B cell (primary cell): Measurements from ENCODE around the gene PPARG. TPM values are rescaled to one million over a fixed set of nuclear protein-coding genes. Genes with fewer than 3 reads are reported as not detected.

ENCODE experiments used
- ATAC-seq: fragments of 200-7000 bp; cut with Tn5 transposase; one replicate; pipeline ENCODE4 v1.10.0; 2021; ENCODE audit warnings: low read depth, mild to moderate bottlenecking, moderate number of reproducible peaks, moderate library complexity
- CTCF ChIA-PET: fragments of 350-600 bp; sonication (Branson Sonifier 250); formaldehyde crosslinking; loops from one replicate; lab custom pipeline; 2021; ENCODE audit warnings: antibody characterized with exemption, inconsistent platforms; lab: Charles Lee
- POLR2A ChIA-PET: fragments of 350-600 bp; sonication (Branson Sonifier 250); formaldehyde crosslinking; loops from one replicate; lab custom pipeline; 2021; ENCODE audit warnings: antibody characterized with exemption; lab: Charles Lee
- DNase-seq: peaks from one replicate; pipeline ENCODE4 v3.0.0; 2013
- H2AFZ ChIP-seq: 2 replicates; pipeline ENCODE4 v1.6.1; 2012; ENCODE audit warnings: mild to moderate bottlenecking, low read depth, low read length; ENCODE audit not compliant: insufficient read depth, poor library complexity, severe bottlenecking
- H3K27ac ChIP-seq, 2 donors: 1 replicate in 1 of 2; 2 replicates in 1 of 2; pipeline ENCODE4 v1.5.1; 2012 to 2013; ENCODE audit warnings: low read length in 2 of 2, mild to moderate bottlenecking in 2 of 2, moderate library complexity in 1 of 2
- H3K27me3 ChIP-seq, 4 experiments: fragments of 200-600 bp in 1 of 4; sonication (generic) in 1 of 4; replicated peaks in 1 of 4; 1 replicate in 2 of 4; 2 replicates in 2 of 4; pipeline versions ENCODE4 v1.6.1 to v1.7.0; 2013 to 2016; ENCODE audit warnings: low read length in 3 of 4, mild to moderate bottlenecking in 2 of 4, mixed read lengths in 1 of 4, moderate library complexity in 1 of 4; ENCODE audit not compliant: insufficient read depth in 4 of 4, control insufficient read depth in 3 of 4; ENCODE audit errors: control extremely low read depth in 1 of 4
- H3K36me3 ChIP-seq, 2 experiments: replicated peaks in 1 of 2; 1 replicate in 1 of 2; 2 replicates in 1 of 2; pipeline versions ENCODE4 v1.6.1 to v1.7.1; 2013; ENCODE audit warnings: low read length in 1 of 2; ENCODE audit not compliant: insufficient read depth in 2 of 2, control insufficient read depth in 1 of 2; ENCODE audit errors: control extremely low read depth in 1 of 2, extremely low read depth in 1 of 2
- H3K4me1 ChIP-seq, 2 donors: fragments of 200-600 bp in 1 of 2; sonication (generic) in 1 of 2; 1 replicate in 1 of 2; 2 replicates in 1 of 2; pipeline versions ENCODE4 v1.5.1 to v1.6.1; 2013 to 2017; ENCODE audit warnings: low read length in 2 of 2; ENCODE audit not compliant: control insufficient read depth in 2 of 2, insufficient read depth in 2 of 2
- H3K4me2 ChIP-seq: replicated peaks from 2 replicates; pipeline ENCODE3; 2012; ENCODE audit warnings: mild to moderate bottlenecking, low read depth, low read length; ENCODE audit not compliant: poor library complexity, severe bottlenecking
- H3K4me3 ChIP-seq, 5 experiments: fragments of 200-600 bp in 1 of 5; sonication (generic) in 1 of 5; 1 replicate in 3 of 5; 2 replicates in 2 of 5; pipeline versions ENCODE4 v1.5.1 to v1.7.0; 2011 to 2016; ENCODE audit warnings: low read length in 4 of 5, mild to moderate bottlenecking in 4 of 5, low read depth in 2 of 5, control low read depth in 1 of 5, moderate library complexity in 1 of 5; ENCODE audit not compliant: insufficient read depth in 1 of 5; ENCODE audit errors: control extremely low read depth in 1 of 5, extremely low read depth in 1 of 5
- H3K79me2 ChIP-seq: fragments of 200-600 bp; sonication (generic); one replicate; pipeline ENCODE4 v1.6.0; 2016; ENCODE audit warnings: low read length; ENCODE audit not compliant: control insufficient read depth, insufficient read depth
- H3K9ac ChIP-seq: fragments of 200-600 bp; sonication (generic); 2 replicates; pipeline ENCODE4 v1.6.1; 2017; ENCODE audit warnings: mild to moderate bottlenecking, low read length, moderate library complexity
- H3K9me3 ChIP-seq, 3 donors: one replicate each; pipeline versions ENCODE4 v1.6.1 to v1.7.1; 2013; ENCODE audit warnings: low read length in 2 of 3; ENCODE audit not compliant: control insufficient read depth in 2 of 3, insufficient read depth in 1 of 3; ENCODE audit errors: control extremely low read depth in 1 of 3
- H4K20me1 ChIP-seq: 2 replicates; pipeline ENCODE4 v1.6.0; 2012; ENCODE audit warnings: mild to moderate bottlenecking, low read length; ENCODE audit not compliant: insufficient read depth, control insufficient read depth, poor library complexity, severe bottlenecking
- H3K27ac Mint-ChIP-seq: one replicate; pipeline ENCODE4 v1.8.0; 2021; ENCODE audit warnings: mixed read lengths
- H3K27me3 Mint-ChIP-seq: one replicate; pipeline ENCODE4 v1.8.0; 2021; ENCODE audit warnings: mixed read lengths
- H3K4me1 Mint-ChIP-seq: one replicate; pipeline ENCODE4 v1.8.0; 2021; ENCODE audit warnings: mixed read lengths
- H3K4me3 Mint-ChIP-seq: one replicate; pipeline ENCODE4 v1.8.0; 2021; ENCODE audit warnings: mixed read lengths
- H3K9me3 Mint-ChIP-seq: one replicate; pipeline ENCODE4 v1.8.0; 2022; ENCODE audit warnings: mixed read lengths; ENCODE audit not compliant: insufficient read depth
- EZH2 ChIP-seq: IDR thresholded peaks from 2 replicates; pipeline ENCODE4 v1.6.1; 2012; ENCODE audit warnings: borderline replicate concordance, low read depth, mild to moderate bottlenecking, moderate library complexity, low read length; ENCODE audit not compliant: insufficient read depth, poor library complexity, severe bottlenecking
- WGBS: methylation state at CpG from one replicate; pipeline ENCODE4 v1.1.5; 2013; ENCODE audit warnings: missing lambda C conversion rate; ENCODE audit not compliant: insufficient coverage; 5-methylcytosine and 5-hydroxymethylcytosine counted together
- intact Hi-C: fragments of 100-400 bp; cut with micrococcal nuclease; formaldehyde crosslinking; loops from one replicate; pipeline ENCODE4 v1.10.0; 2022
- polyA plus RNA-seq: library from polyadenylated mRNA; depleted of rRNA; stranded (reverse); fragments of >200 nt; gene quantifications from 2 replicates; pipeline ENCODE4 v1.2.3, GENCODE V29; 2012
- total RNA-seq, 2 donors: library from RNA; stranded (reverse); fragments of 120-200 nt in 1 of 2; gene quantifications; 1 replicate in 1 of 2; 2 replicates in 1 of 2; pipeline versions ENCODE4 v1.2.3 to v1.2.4, GENCODE V29; 2013 to 2022
- TF ChIP-seq, protein P1 (sequence below): fragments of 200-600 bp; IDR thresholded peaks from one replicate; pipeline ENCODE4 v1.8.0; 2022; ENCODE audit warnings: antibody characterized with exemption, mild to moderate bottlenecking

The PPARG gene
- total and polyA plus RNA-seq, 2 donors (not counting 1 experiment from before 2014, with no cell fraction given) = 0.12 to 0.44 TPM

DNA sequence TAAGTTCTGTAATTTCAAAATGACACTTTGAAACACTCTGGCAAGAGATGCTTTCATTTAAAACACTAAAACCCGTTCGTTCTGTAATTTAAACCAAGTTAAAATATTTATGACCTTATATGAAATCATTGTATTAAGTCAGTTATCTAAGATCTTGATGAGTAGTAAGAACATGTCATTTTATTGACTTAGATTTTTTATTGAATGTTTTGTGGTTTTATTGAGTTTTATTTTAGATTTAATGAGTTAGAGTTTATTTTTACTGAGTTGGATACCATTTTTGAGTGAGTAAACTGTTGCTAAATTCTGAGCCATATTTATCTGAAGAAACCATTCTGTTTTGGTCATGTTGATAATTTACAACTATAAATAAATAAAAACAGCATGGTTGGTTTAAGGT, 94.3 kb downstream of the PPARG start:
- Mint-ChIP-seq H3K4me1 (peaks cover 11% of the 10 kb centered on the region), H3K27me3 (peaks cover 9% of the 10 kb centered on the region), H3K27ac (no peak overlapping the region), H3K4me3 (no peak overlapping the region), H3K9me3 (peaks cover 2% of the 10 kb centered on the region)
- ChIA-PET POLR2A (no interaction called here), CTCF (no interaction called here)
- TF ChIP-seq, protein P1, sequence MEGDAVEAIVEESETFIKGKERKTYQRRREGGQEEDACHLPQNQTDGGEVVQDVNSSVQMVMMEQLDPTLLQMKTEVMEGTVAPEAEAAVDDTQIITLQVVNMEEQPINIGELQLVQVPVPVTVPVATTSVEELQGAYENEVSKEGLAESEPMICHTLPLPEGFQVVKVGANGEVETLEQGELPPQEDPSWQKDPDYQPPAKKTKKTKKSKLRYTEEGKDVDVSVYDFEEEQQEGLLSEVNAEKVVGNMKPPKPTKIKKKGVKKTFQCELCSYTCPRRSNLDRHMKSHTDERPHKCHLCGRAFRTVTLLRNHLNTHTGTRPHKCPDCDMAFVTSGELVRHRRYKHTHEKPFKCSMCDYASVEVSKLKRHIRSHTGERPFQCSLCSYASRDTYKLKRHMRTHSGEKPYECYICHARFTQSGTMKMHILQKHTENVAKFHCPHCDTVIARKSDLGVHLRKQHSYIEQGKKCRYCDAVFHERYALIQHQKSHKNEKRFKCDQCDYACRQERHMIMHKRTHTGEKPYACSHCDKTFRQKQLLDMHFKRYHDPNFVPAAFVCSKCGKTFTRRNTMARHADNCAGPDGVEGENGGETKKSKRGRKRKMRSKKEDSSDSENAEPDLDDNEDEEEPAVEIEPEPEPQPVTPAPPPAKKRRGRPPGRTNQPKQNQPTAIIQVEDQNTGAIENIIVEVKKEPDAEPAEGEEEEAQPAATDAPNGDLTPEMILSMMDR = no peak
- no peak for TF ChIP-seq EZH2
- ATAC-seq (no peak), DNase-seq (no peak)
- no peaks in the 10 kb centered on the region for H3K79me2 ChIP-seq
- no peak overlapping the region for H2AFZ ChIP-seq
- no CpG with 5 or more reads among the region's 2 CpGs for WGBS
- no peaks in the 10 kb centered on the region for H3K36me3 ChIP-seq
- H3K4me3 ChIP-seq = no peak overlapping the region
- peaks cover 0 to 2% (median 0%) of the 10 kb centered on the region in 4 experiments for H3K27me3 ChIP-seq
- H3K9ac ChIP-seq = no peak overlapping the region
- no peak overlapping the region for H3K4me2 ChIP-seq
- no peak overlapping the region for H3K27ac ChIP-seq
- H3K9me3 ChIP-seq = no peaks in the 10 kb centered on the region
- no peaks in the 10 kb centered on the region for H3K4me1 ChIP-seq
- H4K20me1 ChIP-seq = no peaks in the 10 kb centered on the region
- intact Hi-C loops = no loop called here

DNA sequence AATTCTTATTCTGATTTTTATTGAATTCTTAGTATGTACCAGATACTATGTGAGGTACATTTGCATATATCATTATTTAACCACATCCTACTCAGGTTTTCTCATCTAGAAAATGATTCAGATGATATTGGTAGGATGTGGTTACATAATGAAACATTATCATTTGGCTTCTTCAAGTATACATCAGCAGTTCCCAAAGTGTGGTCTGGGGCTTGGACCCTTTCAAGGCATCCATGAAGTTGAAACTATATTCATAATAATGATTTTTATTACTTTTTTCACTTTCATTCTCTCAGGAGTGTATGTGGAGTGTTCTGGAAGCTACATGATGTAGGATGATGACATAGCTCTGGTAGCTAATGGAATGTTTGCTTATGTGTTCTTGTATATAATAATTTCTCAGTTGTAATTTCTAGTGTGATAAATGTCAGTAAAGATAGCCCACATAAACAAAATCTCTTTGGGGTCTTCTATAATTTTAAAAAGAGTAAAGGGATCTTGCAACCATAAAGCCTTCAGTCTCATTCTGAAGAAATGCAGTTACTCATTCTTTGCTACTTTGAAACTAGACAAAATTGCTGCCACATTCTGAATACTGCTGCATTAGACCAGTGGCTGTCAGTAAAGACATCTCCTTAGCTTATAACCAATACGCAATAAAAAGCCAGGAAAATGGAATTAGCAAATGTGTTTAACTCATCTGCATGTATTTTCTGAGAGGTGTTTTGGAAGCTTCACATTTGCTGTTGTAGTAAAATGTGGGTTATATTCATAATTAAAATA, 95.8 kb downstream of the PPARG start:
- Mint-ChIP-seq H3K27ac (no peak overlapping the region), H3K4me1 (peaks cover 8% of the 10 kb centered on the region), H3K9me3 (peaks cover 1% of the 10 kb centered on the region), H3K27me3 (peaks cover 14% of the 10 kb centered on the region), H3K4me3 (no peak overlapping the region)
- no peak overlapping the region for H3K4me2 ChIP-seq
- no peaks in the 10 kb centered on the region for H3K9me3 ChIP-seq
- CTCF ChIA-PET = no interaction called here
- intact Hi-C loops = no loop called here
- H3K4me1 ChIP-seq = no peaks in the 10 kb centered on the region
- no peaks in the 10 kb centered on the region for H3K36me3 ChIP-seq
- DNase-seq (no peak), ATAC-seq (no peak)
- peaks cover 0 to 4% (median 0%) of the 10 kb centered on the region in 4 experiments for H3K27me3 ChIP-seq
- no CpG with 5 or more reads among the region's 1 CpG for WGBS
- H3K4me3 ChIP-seq = no peak overlapping the region
- TF ChIP-seq, protein P1 = no peak
- no peak for TF ChIP-seq EZH2
- no peaks in the 10 kb centered on the region for H4K20me1 ChIP-seq
- no peak overlapping the region for H3K27ac ChIP-seq
- POLR2A ChIA-PET = no interaction called here
- H3K79me2 ChIP-seq = no peaks in the 10 kb centered on the region
- no peak overlapping the region for H3K9ac ChIP-seq
- no peak overlapping the region for H2AFZ ChIP-seq
